Tibial nerve (tissue), 4 donors: ENCODE measurements around the gene GRIN2B. TPM values are rescaled to one million over a fixed set of nuclear protein-coding genes. Genes with fewer than 3 reads are reported as not detected.

Experiments used
- DNase-seq, 2 donors: peaks; one replicate each; pipeline ENCODE4 v3.0.0-alpha.2; 2019; ENCODE audit warnings: low spot score in 2 of 2
- H3K27ac ChIP-seq, 4 donors: fragments of 200-600 bp; sonication (generic) in 3 of 4; one replicate each; pipeline ENCODE4 v1.5.1; 2017 to 2019; ENCODE audit warnings: mild to moderate bottlenecking in 1 of 4
- H3K27me3 ChIP-seq, 2 donors: fragments of 200-600 bp; sonication (generic) in 1 of 2; one replicate each; pipeline versions ENCODE4 v1.5.1 to v1.6.0; 2017 to 2019
- H3K36me3 ChIP-seq, 3 donors: fragments of 200-600 bp; sonication (generic); one replicate each; pipeline ENCODE4 v1.5.1; 2018 to 2019
- H3K4me1 ChIP-seq, 4 donors: fragments of 200-600 bp; sonication (generic) in 3 of 4; one replicate each; pipeline ENCODE4 v1.5.1; 2017 to 2019
- H3K4me3 ChIP-seq, 4 donors: fragments of 200-600 bp; sonication (generic) in 3 of 4; one replicate each; pipeline ENCODE4 v1.5.1; 2017 to 2019; ENCODE audit warnings: mild to moderate bottlenecking in 1 of 4, moderate library complexity in 1 of 4
- H3K9me3 ChIP-seq, 4 donors: fragments of 200-600 bp; sonication (generic) in 3 of 4; one replicate each; pipeline ENCODE4 v1.5.1; 2017 to 2019
- EP300 ChIP-seq, 2 donors: sonication (generic); formaldehyde crosslinking; IDR thresholded peaks; one replicate each; pipeline ENCODE4 v1.6.1; 2017; ENCODE audit warnings: antibody characterized with exemption in 2 of 2, mild to moderate bottlenecking in 1 of 2
- POLR2A ChIP-seq, 2 donors: fragments of 450-650 bp; IDR thresholded peaks; one replicate each; pipeline ENCODE4 v1.6.1; 2017; ENCODE audit warnings: antibody characterized with exemption in 2 of 2, mild to moderate bottlenecking in 2 of 2, moderate library complexity in 2 of 2
- WGBS, 2 donors: methylation state at CpG; one replicate each; pipeline ENCODE4 v1.1.5; 2018; 5-methylcytosine and 5-hydroxymethylcytosine counted together
- total RNA-seq, 4 donors: library from RNA; depleted of rRNA; stranded (reverse); fragments of >200 nt; gene quantifications; one replicate each; pipeline ENCODE4 v1.1.0, GENCODE V29; 2016
- TF ChIP-seq, protein P1 (sequence below), 5 experiments: fragments of 200-600 bp in 3 of 5; fragments of 450-650 bp in 2 of 5; sonication (generic) in 3 of 5; IDR thresholded peaks; one replicate each; pipeline ENCODE4 v1.5.1; 2016 to 2019; ENCODE audit warnings: antibody characterized with exemption in 5 of 5, mild to moderate bottlenecking in 3 of 5, moderate library complexity in 2 of 5

Gene GRIN2B
- total RNA-seq, 4 donors from 2014 or later = 0.39 to 2.6 (median 1.9) TPM

DNA sequence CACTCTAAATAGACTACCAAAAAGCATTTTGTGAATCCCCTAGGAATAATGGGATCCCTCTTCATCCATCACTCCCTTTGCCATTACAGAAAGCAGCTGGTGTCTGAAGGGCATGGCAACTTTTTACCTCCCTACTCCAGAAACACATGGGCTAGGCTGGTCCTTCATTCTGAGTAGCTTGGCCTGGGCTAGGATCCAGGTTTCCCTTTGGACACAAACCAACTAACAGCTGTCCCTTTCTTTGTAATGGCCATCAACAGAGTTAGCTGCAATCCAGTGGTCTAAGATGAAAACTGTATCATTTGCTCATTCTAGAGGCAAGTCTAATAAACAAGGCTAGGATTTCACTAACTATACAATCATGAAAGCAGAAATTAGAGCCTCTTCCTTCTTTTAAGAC lies 7.4 kb downstream of the GRIN2B start:
- DNase-seq = no peak
- H3K36me3 ChIP-seq = no peaks in the 10 kb centered on the region
- no peaks in the 10 kb centered on the region for H3K27me3 ChIP-seq
- TF ChIP-seq POLR2A (IDR thresholded peaks at IDR 0.05) (no peak), EP300 (IDR thresholded peaks at IDR 0.05) (no peak)
- TF ChIP-seq, protein P1, sequence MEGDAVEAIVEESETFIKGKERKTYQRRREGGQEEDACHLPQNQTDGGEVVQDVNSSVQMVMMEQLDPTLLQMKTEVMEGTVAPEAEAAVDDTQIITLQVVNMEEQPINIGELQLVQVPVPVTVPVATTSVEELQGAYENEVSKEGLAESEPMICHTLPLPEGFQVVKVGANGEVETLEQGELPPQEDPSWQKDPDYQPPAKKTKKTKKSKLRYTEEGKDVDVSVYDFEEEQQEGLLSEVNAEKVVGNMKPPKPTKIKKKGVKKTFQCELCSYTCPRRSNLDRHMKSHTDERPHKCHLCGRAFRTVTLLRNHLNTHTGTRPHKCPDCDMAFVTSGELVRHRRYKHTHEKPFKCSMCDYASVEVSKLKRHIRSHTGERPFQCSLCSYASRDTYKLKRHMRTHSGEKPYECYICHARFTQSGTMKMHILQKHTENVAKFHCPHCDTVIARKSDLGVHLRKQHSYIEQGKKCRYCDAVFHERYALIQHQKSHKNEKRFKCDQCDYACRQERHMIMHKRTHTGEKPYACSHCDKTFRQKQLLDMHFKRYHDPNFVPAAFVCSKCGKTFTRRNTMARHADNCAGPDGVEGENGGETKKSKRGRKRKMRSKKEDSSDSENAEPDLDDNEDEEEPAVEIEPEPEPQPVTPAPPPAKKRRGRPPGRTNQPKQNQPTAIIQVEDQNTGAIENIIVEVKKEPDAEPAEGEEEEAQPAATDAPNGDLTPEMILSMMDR (IDR thresholded peaks at IDR 0.05) = no peak
- H3K4me1 ChIP-seq = no peaks in the 10 kb centered on the region
- H3K4me3 ChIP-seq = no peak overlapping the region
- H3K9me3 ChIP-seq = no peaks in the 10 kb centered on the region
- H3K27ac ChIP-seq = no peak overlapping the region

DNA sequence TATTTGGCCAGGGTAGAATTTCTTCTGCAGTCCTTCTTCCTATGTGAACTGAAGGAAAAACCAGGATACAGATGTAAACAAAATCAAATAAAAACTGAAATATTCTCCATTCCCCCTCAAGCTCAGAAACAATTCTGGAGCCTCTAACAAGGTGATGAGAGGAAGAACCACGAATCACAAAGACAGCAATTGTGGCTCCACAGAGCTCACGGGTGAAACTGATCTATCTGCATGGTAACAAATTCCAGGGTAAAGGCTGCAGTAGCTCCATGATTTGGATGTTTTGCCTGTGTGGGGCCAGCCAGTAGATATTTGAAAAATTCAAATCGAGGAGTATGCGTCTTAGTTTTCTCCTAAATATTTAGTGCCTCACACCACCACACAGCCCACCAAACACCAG lies 10.6 kb downstream of the GRIN2B start:
- TF ChIP-seq EP300 (IDR thresholded peaks at IDR 0.05) (no peak), POLR2A (IDR thresholded peaks at IDR 0.05) (no peak)
- TF ChIP-seq, protein P1 (IDR thresholded peaks at IDR 0.05) = no peak
- H3K36me3 ChIP-seq = no peaks in the 10 kb centered on the region
- no peaks in the 10 kb centered on the region for H3K27me3 ChIP-seq
- H3K4me1 ChIP-seq = no peaks in the 10 kb centered on the region
- H3K27ac ChIP-seq = no peak overlapping the region
- H3K4me3 ChIP-seq = no peak overlapping the region
- no peaks in the 10 kb centered on the region for H3K9me3 ChIP-seq
- DNase-seq = no peak
- WGBS, 2 donors = 71 to 79% methylated on average over 4 of the region's 4 CpGs

DNA sequence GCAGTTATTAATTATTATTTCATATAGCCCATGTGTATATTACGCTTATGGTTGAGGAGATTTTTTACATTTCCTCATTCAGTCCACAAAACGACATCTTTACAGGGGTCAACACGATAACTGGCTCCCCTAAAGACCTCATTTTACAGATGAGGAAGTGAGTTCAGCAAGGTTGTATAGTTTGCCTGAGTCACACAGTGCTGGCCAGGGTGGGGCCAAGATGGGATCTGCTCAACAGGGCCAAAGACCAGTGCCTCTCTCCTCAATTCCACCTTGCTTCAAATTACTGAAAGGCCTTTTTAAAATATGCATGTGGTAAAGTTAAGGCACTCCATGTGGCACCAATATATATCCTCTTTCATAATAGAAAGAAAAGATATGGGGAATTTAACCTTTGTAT lies 13.1 kb downstream of the GRIN2B start:
- no peak for TF ChIP-seq EP300 (IDR thresholded peaks at IDR 0.05)
- TF ChIP-seq, protein P1 (IDR thresholded peaks at IDR 0.05) = no peak
- no peak for TF ChIP-seq POLR2A (IDR thresholded peaks at IDR 0.05)
- H3K9me3 ChIP-seq = no peaks in the 10 kb centered on the region
- no peak overlapping the region for H3K27ac ChIP-seq
- no peak overlapping the region for H3K4me3 ChIP-seq
- no peaks in the 10 kb centered on the region for H3K4me1 ChIP-seq
- H3K36me3 ChIP-seq = no peaks in the 10 kb centered on the region
- H3K27me3 ChIP-seq = no peaks in the 10 kb centered on the region
- no peak for DNase-seq
- 85 to 87% methylated on average over 3 of the region's 3 CpGs for WGBS, 2 donors

DNA sequence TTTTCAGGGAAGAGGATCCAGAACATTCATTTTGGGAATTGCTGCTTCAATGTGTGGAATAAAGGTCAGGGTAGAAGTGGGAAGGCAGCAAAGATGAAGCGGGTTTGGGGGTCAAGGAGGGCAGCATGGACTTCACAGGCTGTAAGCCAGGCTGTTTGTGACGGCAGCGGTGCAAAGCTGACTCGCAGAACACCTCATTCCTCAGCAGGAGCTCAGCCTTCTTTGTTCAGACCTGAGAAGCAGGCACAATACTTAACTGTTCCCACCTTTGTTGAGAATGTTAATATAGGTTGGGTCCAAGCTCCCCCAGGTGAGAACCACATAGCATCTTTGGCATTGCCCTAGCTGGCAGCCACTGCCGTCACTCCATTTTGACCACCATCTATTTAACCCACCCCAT lies 16.7 kb downstream of the GRIN2B start:
- DNase-seq = no peak
- WGBS, 2 donors = 71 to 73% methylated on average over 5 of the region's 5 CpGs
- no peak overlapping the region for H3K27ac ChIP-seq
- no peak overlapping the region for H3K4me3 ChIP-seq
- H3K36me3 ChIP-seq = no peaks in the 10 kb centered on the region
- H3K4me1 ChIP-seq = no peaks in the 10 kb centered on the region
- H3K9me3 ChIP-seq = no peaks in the 10 kb centered on the region
- no peak for TF ChIP-seq POLR2A (IDR thresholded peaks at IDR 0.05)
- TF ChIP-seq, protein P1 (IDR thresholded peaks at IDR 0.05) = no peak
- TF ChIP-seq EP300 (IDR thresholded peaks at IDR 0.05) = no peak
- no peaks in the 10 kb centered on the region for H3K27me3 ChIP-seq

DNA sequence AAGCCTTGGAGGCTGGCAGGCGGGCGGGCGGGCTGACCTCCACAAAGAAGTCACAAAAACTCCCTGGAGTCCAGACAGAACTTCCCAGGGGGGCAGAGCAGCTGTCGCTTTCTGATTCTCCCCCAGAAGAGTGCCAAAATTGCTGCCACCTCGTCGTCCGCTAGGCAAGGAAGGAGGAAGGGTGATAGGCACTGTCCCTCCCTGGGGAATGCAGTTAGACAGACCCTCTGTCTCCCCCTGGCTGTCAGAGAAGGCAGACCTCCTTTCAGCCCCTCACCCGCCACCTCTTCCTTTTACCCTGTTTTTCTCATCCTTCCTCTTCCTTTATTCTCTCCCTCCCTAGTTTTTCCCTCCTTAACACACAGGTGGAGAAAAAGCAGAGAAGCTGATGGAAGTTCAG lies 18.7 kb downstream of the GRIN2B start:
- no peak overlapping the region for H3K4me3 ChIP-seq
- H3K4me1 ChIP-seq = no peaks in the 10 kb centered on the region
- 84 to 88% methylated on average over 8 of the region's 8 CpGs for WGBS, 2 donors
- H3K9me3 ChIP-seq = no peaks in the 10 kb centered on the region
- H3K27me3 ChIP-seq = no peaks in the 10 kb centered on the region
- no peaks in the 10 kb centered on the region for H3K36me3 ChIP-seq
- no peak for TF ChIP-seq EP300 (IDR thresholded peaks at IDR 0.05)
- no peak for TF ChIP-seq POLR2A (IDR thresholded peaks at IDR 0.05)
- TF ChIP-seq, protein P1 (IDR thresholded peaks at IDR 0.05) = no peak
- H3K27ac ChIP-seq = no peak overlapping the region
- no peak for DNase-seq
